Trophoblast cell (in vitro differentiated cells and primary cell): Measurements from ENCODE around the gene EFNA5.

Experiments
- DNase-seq, 2 donors: peaks; one replicate each; pipeline ENCODE4 v3.0.0-alpha.2; 2016
- H2AFZ ChIP-seq: 2 replicates; pipeline ENCODE4 v1.6.1; 2013; ENCODE audit warnings: low read length, moderate library complexity, mild to moderate bottlenecking; ENCODE audit not compliant: insufficient read depth, poor library complexity
- H2AK5ac ChIP-seq: 2 replicates; pipeline ENCODE4 v1.6.1; 2013; ENCODE audit warnings: mild to moderate bottlenecking, low read length
- H2BK120ac ChIP-seq: 2 replicates; pipeline ENCODE4 v1.6.1; 2013; ENCODE audit warnings: low read length, mild to moderate bottlenecking, moderate library complexity; ENCODE audit not compliant: insufficient read depth, poor library complexity
- H2BK12ac ChIP-seq: 2 replicates; pipeline ENCODE4 v1.6.1; 2013; ENCODE audit warnings: mild to moderate bottlenecking, low read length, moderate library complexity
- H2BK5ac ChIP-seq: 2 replicates; pipeline ENCODE4 v1.6.1; 2013; ENCODE audit warnings: low read length, low read depth, moderate library complexity, mild to moderate bottlenecking; ENCODE audit not compliant: poor library complexity
- H3K14ac ChIP-seq: 2 replicates; pipeline ENCODE4 v1.6.1; 2013; ENCODE audit warnings: mild to moderate bottlenecking, low read length
- H3K18ac ChIP-seq: 2 replicates; pipeline ENCODE4 v1.6.1; 2013; ENCODE audit warnings: mild to moderate bottlenecking, low read length
- H3K23ac ChIP-seq: 2 replicates; pipeline ENCODE4 v1.6.1; 2013; ENCODE audit warnings: low read length
- H3K27ac ChIP-seq: 2 replicates; pipeline ENCODE4 v1.5.1; 2013; ENCODE audit warnings: low read depth, mild to moderate bottlenecking, inconsistent platforms, low read length, moderate library complexity
- H3K27me3 ChIP-seq: 2 replicates; pipeline ENCODE4 v1.6.1; 2013; ENCODE audit warnings: inconsistent platforms, mild to moderate bottlenecking, low read length, moderate library complexity; ENCODE audit not compliant: insufficient read depth
- H3K36me3 ChIP-seq, 2 experiments: 1 replicate in 1 of 2; 2 replicates in 1 of 2; pipeline ENCODE4 v1.6.1; 2013; ENCODE audit warnings: low read length in 2 of 2, mild to moderate bottlenecking in 2 of 2, moderate library complexity in 1 of 2; ENCODE audit not compliant: insufficient read depth in 2 of 2, control insufficient read depth in 1 of 2
- H3K4ac ChIP-seq: 2 replicates; pipeline ENCODE4 v1.6.1; 2013; ENCODE audit warnings: low read depth, mild to moderate bottlenecking, low read length, moderate library complexity
- H3K4me1 ChIP-seq, 2 experiments: 1 replicate in 1 of 2; 2 replicates in 1 of 2; pipeline ENCODE4 v1.6.1; 2013; ENCODE audit warnings: low read length in 2 of 2, mild to moderate bottlenecking in 2 of 2, moderate library complexity in 1 of 2; ENCODE audit not compliant: insufficient read depth in 2 of 2, control insufficient read depth in 1 of 2
- H3K4me2 ChIP-seq: 2 replicates; pipeline ENCODE4 v1.6.1; 2013; ENCODE audit warnings: inconsistent platforms, mild to moderate bottlenecking, low read length, moderate library complexity
- H3K4me3 ChIP-seq: 2 replicates; pipeline ENCODE4 v1.5.1; 2013; ENCODE audit warnings: mild to moderate bottlenecking, low read depth, low read length, inconsistent platforms
- H3K79me1 ChIP-seq: one replicate; pipeline ENCODE4 v1.6.1; 2013; ENCODE audit warnings: low read length
- H3K79me2 ChIP-seq: 2 replicates; pipeline ENCODE4 v1.6.1; 2013; ENCODE audit warnings: low read length, mild to moderate bottlenecking; ENCODE audit not compliant: control insufficient read depth, insufficient read depth, poor library complexity
- H3K9ac ChIP-seq: 2 replicates; pipeline ENCODE4 v1.6.1; 2013; ENCODE audit warnings: mild to moderate bottlenecking, low read length
- H3K9me3 ChIP-seq: 2 replicates; pipeline ENCODE4 v1.6.1; 2013; ENCODE audit warnings: low read depth, mild to moderate bottlenecking, control low read depth, inconsistent platforms, low read length; ENCODE audit not compliant: insufficient read depth
- H4K12ac ChIP-seq: 2 replicates; pipeline ENCODE4 v1.6.1; 2013; ENCODE audit warnings: low read depth, mild to moderate bottlenecking, low read length, moderate library complexity
- H4K8ac ChIP-seq: 2 replicates; pipeline ENCODE4 v1.6.1; 2013; ENCODE audit warnings: low read depth, mild to moderate bottlenecking, low read length, moderate library complexity
- H4K91ac ChIP-seq: one replicate; pipeline ENCODE4 v1.6.1; 2013; ENCODE audit warnings: low read depth, mild to moderate bottlenecking, low read length, moderate library complexity
- WGBS: extraction: QIAGEN DNeasy Blood & Tissue Kit; methylation state at CpG from one replicate; pipeline ENCODE4 v1.1.7; 2013; ENCODE audit warnings: missing lambda C conversion rate; ENCODE audit not compliant: insufficient read length, insufficient coverage; ENCODE audit errors: extremely low coverage; 5-methylcytosine and 5-hydroxymethylcytosine counted together

Gene EFNA5

DNA sequence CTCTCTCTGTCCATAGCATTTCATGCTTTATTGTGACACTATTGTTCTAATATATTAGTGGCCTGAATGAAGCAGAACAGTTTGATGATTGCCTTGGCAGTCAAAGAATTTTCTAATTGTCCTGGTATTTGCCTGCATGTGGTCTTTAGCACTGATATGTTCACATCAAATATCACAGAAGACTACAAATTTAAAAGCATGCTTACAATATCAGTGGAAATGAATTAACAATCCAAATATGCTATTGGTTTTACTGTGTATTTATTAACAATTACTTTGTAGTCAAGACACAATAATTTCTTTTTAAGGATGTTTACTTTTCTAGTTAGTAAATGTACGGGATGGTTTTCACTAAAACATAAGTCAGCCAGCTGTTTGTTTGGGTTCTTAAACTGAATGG lies 18.3 kb downstream of the EFNA5 start:
- no peak overlapping the region for H4K91ac ChIP-seq
- H3K4me2 ChIP-seq: no peak overlapping the region
- H2BK5ac ChIP-seq: no peak overlapping the region
- no peak overlapping the region for H3K23ac ChIP-seq
- no peak overlapping the region for H3K14ac ChIP-seq
- no peaks in the 10 kb centered on the region for H3K36me3 ChIP-seq
- DNase-seq: no peak
- no peak overlapping the region for H3K27ac ChIP-seq
- no peaks in the 10 kb centered on the region for H3K27me3 ChIP-seq
- no peaks in the 10 kb centered on the region for H3K4me1 ChIP-seq
- H2BK12ac ChIP-seq: no peak overlapping the region
- WGBS: no CpG with 5 or more reads among the region's 1 CpG
- H3K79me2 ChIP-seq: no peaks in the 10 kb centered on the region
- H3K79me1 ChIP-seq: no peaks in the 10 kb centered on the region
- H2BK120ac ChIP-seq: no peak overlapping the region
- no peak overlapping the region for H3K18ac ChIP-seq
- no peak overlapping the region for H2AK5ac ChIP-seq
- H3K9me3 ChIP-seq: no peaks in the 10 kb centered on the region
- H3K9ac ChIP-seq: no peak overlapping the region
- no peak overlapping the region for H3K4ac ChIP-seq
- H3K4me3 ChIP-seq: no peak overlapping the region
- no peak overlapping the region for H2AFZ ChIP-seq
- H4K8ac ChIP-seq: no peak overlapping the region
- H4K12ac ChIP-seq: no peak overlapping the region

DNA sequence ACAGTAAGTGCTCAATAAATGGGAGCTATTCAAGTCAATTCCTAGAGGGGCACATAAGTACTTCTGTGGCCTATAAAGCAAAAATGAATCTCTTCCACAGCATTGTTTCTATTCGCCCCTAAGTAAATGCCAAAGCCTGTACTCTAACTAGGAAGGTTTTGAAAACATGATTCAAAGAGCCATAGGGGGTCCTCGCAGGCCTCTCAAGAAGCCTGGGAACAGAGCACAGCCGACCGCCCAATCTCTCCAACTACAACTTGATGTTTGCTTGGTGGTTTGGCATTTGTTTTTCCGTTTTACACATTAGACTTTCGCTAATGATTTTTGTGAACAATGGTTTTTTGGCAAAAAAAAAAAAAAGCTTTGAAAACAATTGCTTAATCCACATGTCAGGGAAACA lies 19.4 kb downstream of the EFNA5 start:
- H3K79me2 ChIP-seq: no peaks in the 10 kb centered on the region
- H3K4me2 ChIP-seq: no peak overlapping the region
- WGBS: no CpG with 5 or more reads among the region's 6 CpGs
- no peak overlapping the region for H2BK12ac ChIP-seq
- H3K27me3 ChIP-seq: no peaks in the 10 kb centered on the region
- no peaks in the 10 kb centered on the region for H3K4me1 ChIP-seq
- H4K91ac ChIP-seq: no peak overlapping the region
- H3K9ac ChIP-seq: no peak overlapping the region
- H3K9me3 ChIP-seq: no peaks in the 10 kb centered on the region
- H3K4ac ChIP-seq: no peak overlapping the region
- no peak overlapping the region for H2BK5ac ChIP-seq
- H3K36me3 ChIP-seq: no peaks in the 10 kb centered on the region
- H4K12ac ChIP-seq: no peak overlapping the region
- no peak overlapping the region for H2BK120ac ChIP-seq
- DNase-seq: no peak
- H3K14ac ChIP-seq: no peak overlapping the region
- H3K23ac ChIP-seq: no peak overlapping the region
- H4K8ac ChIP-seq: no peak overlapping the region
- H2AK5ac ChIP-seq: no peak overlapping the region
- H3K27ac ChIP-seq: no peak overlapping the region
- no peak overlapping the region for H2AFZ ChIP-seq
- H3K4me3 ChIP-seq: no peak overlapping the region
- H3K79me1 ChIP-seq: no peaks in the 10 kb centered on the region
- no peak overlapping the region for H3K18ac ChIP-seq

DNA sequence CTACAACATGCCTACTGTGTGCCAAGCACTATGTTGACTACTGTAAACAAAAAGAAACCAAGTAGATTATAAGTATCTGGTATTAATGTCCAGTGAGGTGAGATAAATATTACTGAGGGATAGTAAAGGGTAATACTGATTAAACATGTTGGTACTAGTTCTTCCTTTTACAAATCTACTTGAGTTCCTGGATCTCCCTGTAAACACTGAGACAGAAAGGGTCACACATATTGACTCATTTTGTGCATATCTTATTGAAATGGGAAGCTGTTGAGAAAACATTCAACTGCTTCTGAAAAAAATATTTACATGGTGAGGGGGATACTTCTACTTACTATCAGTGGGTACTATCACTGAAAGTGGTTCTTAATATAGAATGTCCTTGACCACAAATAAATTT lies 24.3 kb downstream of the EFNA5 start:
- no peak overlapping the region for H4K8ac ChIP-seq

DNA sequence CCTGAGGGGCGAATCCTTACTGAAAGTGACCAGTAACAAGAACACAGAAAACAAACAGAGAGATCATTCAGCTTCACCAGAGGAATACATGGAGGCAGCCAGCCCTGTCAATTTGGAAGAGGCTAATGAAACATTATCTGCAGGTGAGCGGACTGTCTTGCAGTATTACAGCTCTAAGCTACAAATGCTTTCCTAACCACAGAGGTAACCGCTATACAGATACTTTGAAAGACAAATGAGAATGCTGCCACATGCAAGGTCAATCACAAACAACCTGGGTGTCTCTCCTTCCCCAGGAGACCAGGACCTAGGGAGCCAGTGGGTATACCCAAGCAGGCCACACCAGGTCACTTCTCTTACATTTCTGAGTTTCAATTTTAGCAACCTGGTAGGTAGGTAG lies 30.2 kb downstream of the EFNA5 start:
- H3K4me2 ChIP-seq: no peak overlapping the region
- H2BK12ac ChIP-seq: no peak overlapping the region
- no peak overlapping the region for H3K4me3 ChIP-seq
- DNase-seq: no peak
- H3K27me3 ChIP-seq: no peaks in the 10 kb centered on the region
- H3K14ac ChIP-seq: no peak overlapping the region
- no peak overlapping the region for H4K91ac ChIP-seq
- H3K27ac ChIP-seq: no peak overlapping the region
- H2BK5ac ChIP-seq: no peak overlapping the region
- H2AFZ ChIP-seq: no peak overlapping the region
- no peak overlapping the region for H3K4ac ChIP-seq
- no peaks in the 10 kb centered on the region for H3K36me3 ChIP-seq
- no peak overlapping the region for H2AK5ac ChIP-seq
- H3K9me3 ChIP-seq: no peaks in the 10 kb centered on the region
- no peak overlapping the region for H4K12ac ChIP-seq
- H3K23ac ChIP-seq: no peak overlapping the region
- H4K8ac ChIP-seq: no peak overlapping the region
- H3K9ac ChIP-seq: no peak overlapping the region
- H3K18ac ChIP-seq: no peak overlapping the region
- no peaks in the 10 kb centered on the region for H3K79me1 ChIP-seq
- no peaks in the 10 kb centered on the region for H3K79me2 ChIP-seq
- H3K4me1 ChIP-seq: no peaks in the 10 kb centered on the region
- no CpG with 5 or more reads among the region's 3 CpGs for WGBS
- no peak overlapping the region for H2BK120ac ChIP-seq

More for the DNA sequence above, 24.3 kb downstream of the EFNA5 start:
- Histone ChIP-seq H3K4me1 (no peaks in the 10 kb centered on the region), H3K4ac (no peak overlapping the region), H3K4me2 (no peak overlapping the region), H2AK5ac (no peak overlapping the region), H3K9ac (no peak overlapping the region), H3K14ac (no peak overlapping the region), H4K12ac (no peak overlapping the region), H3K23ac (no peak overlapping the region), H2BK120ac (no peak overlapping the region), H3K27me3 (no peaks in the 10 kb centered on the region), H3K27ac (no peak overlapping the region), H2BK12ac (no peak overlapping the region), H2BK5ac (no peak overlapping the region), H4K91ac (no peak overlapping the region), H3K79me2 (no peaks in the 10 kb centered on the region), H3K4me3 (no peak overlapping the region), H3K36me3 (no peaks in the 10 kb centered on the region), H3K18ac (no peak overlapping the region), H3K79me1 (no peaks in the 10 kb centered on the region), H2AFZ (no peak overlapping the region), H3K9me3 (no peaks in the 10 kb centered on the region)
- no peak for DNase-seq

- WGBS: no CpG with 5 or more reads among the region's 3 CpGs
- no peak for DNase-seq
- no peaks in the 10 kb centered on the region for H3K79me1 ChIP-seq
Measured at GRCh38 chr5:107639990-107640389, 30.7 kb downstream of the EFNA5 start.

More at GRCh38 chr5:107639990-107640389, 30.7 kb downstream of the EFNA5 start:
- Histone ChIP-seq H3K36me3 (no peaks in the 10 kb centered on the region), H2BK5ac (no peak overlapping the region), H2AK5ac (no peak overlapping the region), H3K4me2 (no peak overlapping the region), H2AFZ (no peak overlapping the region), H3K27ac (no peak overlapping the region), H3K18ac (no peak overlapping the region), H3K4ac (no peak overlapping the region), H3K4me1 (no peaks in the 10 kb centered on the region), H4K91ac (no peak overlapping the region), H4K8ac (no peak overlapping the region), H2BK12ac (no peak overlapping the region), H3K4me3 (no peak overlapping the region), H4K12ac (no peak overlapping the region), H3K9me3 (no peaks in the 10 kb centered on the region), H3K79me2 (no peaks in the 10 kb centered on the region), H2BK120ac (no peak overlapping the region), H3K23ac (no peak overlapping the region), H3K14ac (no peak overlapping the region), H3K9ac (no peak overlapping the region), H3K27me3 (no peaks in the 10 kb centered on the region)
